ENCODE data around the gene CLDN5.

DNA sequence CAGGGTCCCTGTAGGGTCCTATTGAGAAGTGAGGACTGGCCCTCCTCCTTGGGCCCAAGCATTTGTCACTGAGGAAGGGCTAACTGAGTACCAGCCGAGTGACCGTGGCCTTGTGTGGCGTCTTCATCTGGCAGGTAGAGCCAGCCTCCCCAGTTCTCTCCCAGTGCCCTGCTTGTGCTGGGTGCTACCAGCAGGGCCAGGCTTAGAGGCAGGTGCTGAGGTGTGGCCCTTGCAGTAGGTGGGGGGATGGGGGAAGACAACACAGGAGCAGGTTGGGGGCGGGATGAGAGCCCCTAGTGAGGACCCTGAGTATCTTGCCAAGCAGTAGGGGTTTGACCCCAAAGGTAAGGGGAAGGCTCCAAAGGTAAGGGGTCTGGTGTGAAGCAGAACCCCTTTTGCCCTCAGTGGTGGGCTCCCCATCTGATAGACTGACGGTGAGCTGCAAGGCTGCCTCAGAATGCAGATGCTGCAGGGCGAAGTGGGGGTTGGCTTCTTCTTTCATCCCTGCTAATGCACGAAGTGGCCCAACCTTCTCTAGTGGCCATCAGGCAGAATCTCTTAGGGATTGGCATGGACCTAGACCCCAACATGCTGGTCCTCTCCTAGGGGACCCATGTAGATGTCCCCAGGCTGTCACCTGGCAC lies 24.9 kb downstream of the CLDN5 start:
- TF ChIP-seq POLR2A (IDR thresholded peaks at IDR 0.05) (no peak), POLR2AphosphoS5 (IDR thresholded peaks at IDR 0.05) (no peak)
- TF ChIP-seq, protein P1, sequence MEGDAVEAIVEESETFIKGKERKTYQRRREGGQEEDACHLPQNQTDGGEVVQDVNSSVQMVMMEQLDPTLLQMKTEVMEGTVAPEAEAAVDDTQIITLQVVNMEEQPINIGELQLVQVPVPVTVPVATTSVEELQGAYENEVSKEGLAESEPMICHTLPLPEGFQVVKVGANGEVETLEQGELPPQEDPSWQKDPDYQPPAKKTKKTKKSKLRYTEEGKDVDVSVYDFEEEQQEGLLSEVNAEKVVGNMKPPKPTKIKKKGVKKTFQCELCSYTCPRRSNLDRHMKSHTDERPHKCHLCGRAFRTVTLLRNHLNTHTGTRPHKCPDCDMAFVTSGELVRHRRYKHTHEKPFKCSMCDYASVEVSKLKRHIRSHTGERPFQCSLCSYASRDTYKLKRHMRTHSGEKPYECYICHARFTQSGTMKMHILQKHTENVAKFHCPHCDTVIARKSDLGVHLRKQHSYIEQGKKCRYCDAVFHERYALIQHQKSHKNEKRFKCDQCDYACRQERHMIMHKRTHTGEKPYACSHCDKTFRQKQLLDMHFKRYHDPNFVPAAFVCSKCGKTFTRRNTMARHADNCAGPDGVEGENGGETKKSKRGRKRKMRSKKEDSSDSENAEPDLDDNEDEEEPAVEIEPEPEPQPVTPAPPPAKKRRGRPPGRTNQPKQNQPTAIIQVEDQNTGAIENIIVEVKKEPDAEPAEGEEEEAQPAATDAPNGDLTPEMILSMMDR (IDR thresholded peaks at IDR 0.05), result no peak

All from stomach (tissue), 4 donors.